ENCODE data around the gene ZNF827. TPM values are rescaled to one million over a fixed set of nuclear protein-coding genes. Genes with fewer than 3 reads are reported as not detected.

ZNF827 gene
- polyA plus RNA-seq, 1 donor (not counting 4 experiments of a cell fraction or from before 2014, with no cell fraction given): 4.7 TPM

GRCh38 chr4:145927030-145927429 lies 11.6 kb downstream of the ZNF827 start:
- no peak overlapping the region for H3K9ac ChIP-seq (ENCODE audit: control insufficient read depth, extremely low read depth, insufficient read depth, low read length)
- H4K20me1 ChIP-seq (ENCODE audit: control insufficient read depth, extremely low read depth, insufficient read depth, low read length): no peaks in the 10 kb centered on the region
- H3K79me2 ChIP-seq (ENCODE audit: control insufficient read depth, insufficient read depth, low read length): peaks cover 36% of the 10 kb centered on the region
- H3K27me3 ChIP-seq (ENCODE audit: control insufficient read depth, extremely low read depth, insufficient read depth, low read length): no peaks in the 10 kb centered on the region
- no peak overlapping the region for H3K4me3 ChIP-seq (ENCODE audit: control insufficient read depth in 2 of 3, extremely low read depth in 1 of 3, insufficient read depth in 2 of 3, low read depth in 1 of 3, low read length in 3 of 3)
- H3K4me2 ChIP-seq (ENCODE audit: control insufficient read depth, extremely low read depth, insufficient read depth, low read depth, low read length): no peak overlapping the region
- DNase-seq (ENCODE audit: low read depth, low spot score) (no peak), FAIRE-seq (peak; percentile 13)
- no peaks in the 10 kb centered on the region for H3K9me3 ChIP-seq (ENCODE audit: control insufficient read depth, low read depth, low read length)
- no peaks in the 10 kb centered on the region for H3K4me1 ChIP-seq (ENCODE audit: control insufficient read depth, extremely low read depth, insufficient read depth, low read length)
- dilution Hi-C loops (cut with MboI; ENCODE audit: extremely low pct_ligation_motif_present, low sequenced_read_pairs): no loop called here
- no peaks in the 10 kb centered on the region for H3K9me1 ChIP-seq (ENCODE audit: control insufficient read depth, extremely low read depth, insufficient read depth, low read length)
- no peaks in the 10 kb centered on the region for H3K36me3 ChIP-seq (ENCODE audit: control insufficient read depth in 2 of 2, extremely low read depth in 1 of 2, insufficient read depth in 2 of 2, low read length in 2 of 2)
- no peak overlapping the region for H2AFZ ChIP-seq (ENCODE audit: control insufficient read depth, low read length)
- TF ChIP-seq EZH2 (IDR thresholded peaks at IDR 0.05; ENCODE audit: low read length): no peak
- TF ChIP-seq CTCF (optimal IDR thresholded peaks at IDR 0.05 in 1 of 3, IDR thresholded peaks at IDR 0.05 in 1 of 3, conservative IDR thresholded peaks at IDR 0.05 in 1 of 3; ENCODE audit: extremely low read depth in 1 of 3, insufficient read depth in 2 of 3, low read length in 3 of 3): no peak
- no peak overlapping the region for H3K27ac ChIP-seq (ENCODE audit: control insufficient read depth, insufficient read depth, low read length)

GRCh38 chr4:145921231-145921630 lies 17.4 kb downstream of the ZNF827 start:
- no peak for FAIRE-seq
- Histone ChIP-seq H3K4me3 (ENCODE audit: control insufficient read depth in 2 of 3, extremely low read depth in 1 of 3, insufficient read depth in 2 of 3, low read depth in 1 of 3, low read length in 3 of 3) (no peak overlapping the region), H3K9me1 (ENCODE audit: control insufficient read depth, extremely low read depth, insufficient read depth, low read length) (no peaks in the 10 kb centered on the region), H3K4me2 (ENCODE audit: control insufficient read depth, extremely low read depth, insufficient read depth, low read depth, low read length) (no peak overlapping the region), H3K79me2 (ENCODE audit: control insufficient read depth, insufficient read depth, low read length) (peaks cover 27% of the 10 kb centered on the region), H3K27ac (ENCODE audit: control insufficient read depth, insufficient read depth, low read length) (no peak overlapping the region), H3K27me3 (ENCODE audit: control insufficient read depth, extremely low read depth, insufficient read depth, low read length) (no peaks in the 10 kb centered on the region), H3K4me1 (ENCODE audit: control insufficient read depth, extremely low read depth, insufficient read depth, low read length) (peaks cover 19% of the 10 kb centered on the region), H4K20me1 (ENCODE audit: control insufficient read depth, extremely low read depth, insufficient read depth, low read length) (no peaks in the 10 kb centered on the region), H3K9me3 (ENCODE audit: control insufficient read depth, low read depth, low read length) (no peaks in the 10 kb centered on the region), H3K9ac (ENCODE audit: control insufficient read depth, extremely low read depth, insufficient read depth, low read length) (no peak overlapping the region), H3K36me3 (ENCODE audit: control insufficient read depth in 2 of 2, extremely low read depth in 1 of 2, insufficient read depth in 2 of 2, low read length in 2 of 2) (no peaks in the 10 kb centered on the region), H2AFZ (ENCODE audit: control insufficient read depth, low read length) (no peak overlapping the region)
- TF ChIP-seq EZH2 (IDR thresholded peaks at IDR 0.05; ENCODE audit: low read length) (no peak), CTCF (optimal IDR thresholded peaks at IDR 0.05 in 1 of 3, IDR thresholded peaks at IDR 0.05 in 1 of 3, conservative IDR thresholded peaks at IDR 0.05 in 1 of 3; ENCODE audit: extremely low read depth in 1 of 3, insufficient read depth in 2 of 3, low read length in 3 of 3) (no peak)
- dilution Hi-C loops (cut with MboI; ENCODE audit: extremely low pct_ligation_motif_present, low sequenced_read_pairs): no loop called here
- no peak for DNase-seq (ENCODE audit: low read depth, low spot score)
